Mesothelial cell of epicardium (in vitro differentiated cells): Measurements from ENCODE around the gene DOCK10. TPM values are rescaled to one million over a fixed set of nuclear protein-coding genes. Genes with fewer than 3 reads are reported as not detected.

ENCODE experiments used
- DNase-seq, 2 experiments: peaks; one replicate each; pipeline ENCODE4 v3.0.0; 2021; ENCODE audit warnings: low spot score in 2 of 2; ENCODE audit not compliant: unreplicated experiment in 2 of 2
- H3K27ac Mint-ChIP-seq: 2 replicates; pipeline ENCODE4 v1.8.0; 2021; ENCODE audit warnings: mixed read lengths
- H3K27me3 Mint-ChIP-seq: 2 replicates; pipeline ENCODE4 v1.8.0; 2021; ENCODE audit warnings: low read depth, mixed read lengths
- H3K36me3 Mint-ChIP-seq: 2 replicates; pipeline ENCODE4 v1.8.0; 2021; ENCODE audit warnings: mixed read lengths
- H3K4me1 Mint-ChIP-seq: 2 replicates; pipeline ENCODE4 v1.8.0; 2021; ENCODE audit warnings: mixed read lengths
- H3K4me3 Mint-ChIP-seq: 2 replicates; pipeline ENCODE4 v1.8.0; 2021; ENCODE audit warnings: mild to moderate bottlenecking, moderate library complexity, mixed read lengths
- H3K9me3 Mint-ChIP-seq: 2 replicates; pipeline ENCODE4 v1.8.0; 2021; ENCODE audit warnings: mixed read lengths
- total RNA-seq: library from RNA; stranded (reverse); gene quantifications from 3 replicates; pipeline ENCODE4 v1.2.1, GENCODE V29; 2021
- TF ChIP-seq, protein P1 (sequence below): fragments of 200-600 bp; sonication (generic); IDR thresholded peaks from one replicate; pipeline ENCODE4 v1.5.0; 2021; ENCODE audit warnings: antibody characterized with exemption; ENCODE audit not compliant: unreplicated experiment

DOCK10 gene
- total RNA-seq, 1 donor from 2014 or later: 2.4 TPM

GRCh38 chr2:225040856-225041206 is 1.4 kb downstream of the DOCK10 start:
- TF ChIP-seq, protein P1, sequence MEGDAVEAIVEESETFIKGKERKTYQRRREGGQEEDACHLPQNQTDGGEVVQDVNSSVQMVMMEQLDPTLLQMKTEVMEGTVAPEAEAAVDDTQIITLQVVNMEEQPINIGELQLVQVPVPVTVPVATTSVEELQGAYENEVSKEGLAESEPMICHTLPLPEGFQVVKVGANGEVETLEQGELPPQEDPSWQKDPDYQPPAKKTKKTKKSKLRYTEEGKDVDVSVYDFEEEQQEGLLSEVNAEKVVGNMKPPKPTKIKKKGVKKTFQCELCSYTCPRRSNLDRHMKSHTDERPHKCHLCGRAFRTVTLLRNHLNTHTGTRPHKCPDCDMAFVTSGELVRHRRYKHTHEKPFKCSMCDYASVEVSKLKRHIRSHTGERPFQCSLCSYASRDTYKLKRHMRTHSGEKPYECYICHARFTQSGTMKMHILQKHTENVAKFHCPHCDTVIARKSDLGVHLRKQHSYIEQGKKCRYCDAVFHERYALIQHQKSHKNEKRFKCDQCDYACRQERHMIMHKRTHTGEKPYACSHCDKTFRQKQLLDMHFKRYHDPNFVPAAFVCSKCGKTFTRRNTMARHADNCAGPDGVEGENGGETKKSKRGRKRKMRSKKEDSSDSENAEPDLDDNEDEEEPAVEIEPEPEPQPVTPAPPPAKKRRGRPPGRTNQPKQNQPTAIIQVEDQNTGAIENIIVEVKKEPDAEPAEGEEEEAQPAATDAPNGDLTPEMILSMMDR: no peak
- H3K9me3 Mint-ChIP-seq: no peaks in the 10 kb centered on the region
- peaks cover 93% of the 10 kb centered on the region for H3K27me3 Mint-ChIP-seq
- H3K27ac Mint-ChIP-seq: no peak overlapping the region
- peaks cover 4% of the 10 kb centered on the region for H3K4me1 Mint-ChIP-seq
- no peak for DNase-seq
- no peaks in the 10 kb centered on the region for H3K36me3 Mint-ChIP-seq
- peak overlapping the region; percentile 50 for H3K4me3 Mint-ChIP-seq

- Mint-ChIP-seq H3K27me3 (peaks cover 93% of the 10 kb centered on the region), H3K4me1 (peaks cover 4% of the 10 kb centered on the region), H3K4me3 (no peak overlapping the region), H3K27ac (no peak overlapping the region), H3K9me3 (no peaks in the 10 kb centered on the region), H3K36me3 (no peaks in the 10 kb centered on the region)
- DNase-seq: no peak
- TF ChIP-seq, protein P1: no peak
Observed at GRCh38 chr2:225040142-225040541, 2.1 kb downstream of the DOCK10 start.

DNA sequence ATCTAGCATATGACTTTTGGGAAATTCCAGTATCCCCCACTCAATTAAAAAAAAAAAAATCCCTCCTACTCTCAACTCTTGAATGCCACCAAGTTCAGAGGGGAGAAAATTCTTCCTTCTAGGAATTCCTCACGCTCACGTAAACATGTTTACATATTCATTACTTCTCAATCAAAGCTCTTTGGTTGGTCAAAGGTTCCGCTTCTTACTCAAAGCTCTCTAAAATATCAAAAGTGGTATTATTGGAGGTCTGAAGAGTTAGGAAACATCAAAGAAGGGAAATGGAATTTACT is 4.1 kb downstream of the DOCK10 start:
- Mint-ChIP-seq H3K4me3 (no peak overlapping the region), H3K27me3 (peaks cover 92% of the 10 kb centered on the region), H3K27ac (no peak overlapping the region), H3K36me3 (no peaks in the 10 kb centered on the region), H3K4me1 (peaks cover 4% of the 10 kb centered on the region), H3K9me3 (no peaks in the 10 kb centered on the region)
- DNase-seq: no peak
- TF ChIP-seq, protein P1: no peak

GRCh38 chr2:225037415-225038230 is 4.6 kb downstream of the DOCK10 start:
- peaks cover 87% of the 10 kb centered on the region for H3K27me3 Mint-ChIP-seq
- DNase-seq: no peak
- H3K4me3 Mint-ChIP-seq: no peak overlapping the region
- H3K4me1 Mint-ChIP-seq: no peaks in the 10 kb centered on the region
- H3K9me3 Mint-ChIP-seq: no peaks in the 10 kb centered on the region
- no peak overlapping the region for H3K27ac Mint-ChIP-seq
- no peaks in the 10 kb centered on the region for H3K36me3 Mint-ChIP-seq
- TF ChIP-seq, protein P1: no peak

DNA sequence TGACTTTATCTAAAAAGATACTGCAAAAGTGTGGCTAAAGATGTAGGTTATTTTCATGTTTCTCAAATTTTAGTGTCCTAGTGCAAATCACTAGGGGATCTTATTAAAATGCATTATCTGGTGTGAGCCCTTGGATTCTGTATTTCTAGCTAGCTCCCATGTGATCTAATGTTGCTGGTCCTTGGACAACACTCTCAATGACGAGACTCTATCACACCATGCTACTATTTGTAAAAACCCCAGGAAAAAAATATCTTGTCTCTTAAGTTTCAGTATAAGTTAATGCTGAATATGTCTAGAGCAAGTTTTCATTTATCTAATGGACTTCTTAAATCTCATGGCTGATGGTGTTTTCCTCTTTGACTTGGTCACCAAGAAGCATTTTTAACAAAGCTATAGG is 5.8 kb downstream of the DOCK10 start:
- DNase-seq: no peak
- H3K36me3 Mint-ChIP-seq: no peaks in the 10 kb centered on the region
- TF ChIP-seq, protein P1: no peak
- H3K4me3 Mint-ChIP-seq: no peak overlapping the region
- peaks cover 80% of the 10 kb centered on the region for H3K27me3 Mint-ChIP-seq
- no peak overlapping the region for H3K27ac Mint-ChIP-seq
- peaks cover 3% of the 10 kb centered on the region for H3K4me1 Mint-ChIP-seq
- H3K9me3 Mint-ChIP-seq: no peaks in the 10 kb centered on the region
